Left ventricle myocardium superior (tissue), 1 donor: ENCODE measurements around the gene TLE5. TPM values are rescaled to one million over a fixed set of nuclear protein-coding genes. Genes with fewer than 3 reads are reported as not detected.
"Not testable (repeated sequence)": the region's sequence is repeated elsewhere in the genome, so short reads cannot be mapped to it uniquely, and the experiment has no call there.

ENCODE experiments used
- ATAC-seq: fragments of 200-7000 bp; cut with Tn5 transposase; one replicate; pipeline ENCODE4 v1.9.1; 2020; ENCODE audit warnings: mild to moderate bottlenecking, moderate library complexity
- DNase-seq: peaks from one replicate; pipeline ENCODE4 v3.0.0-alpha.2; 2020
- intact Hi-C: fragments of 100-400 bp; cut with micrococcal nuclease; formaldehyde crosslinking; loops from one replicate; pipeline ENCODE4 v1.11.0; 2022
- total RNA-seq: library from RNA; stranded (reverse); fragmentation: NEBNext Ultra II Directional; extraction: Animal tissue kit (Norgen Biotek cat#: 25700); gene quantifications from one replicate; pipeline ENCODE4 v1.2.1, GENCODE V29; 2021
- donor health status: DM: no; HTN: yes; CAD: no; lungs with severe emphysema.

TLE5 gene
- total RNA-seq, 1 donor from 2014 or later: 846 TPM

DNA sequence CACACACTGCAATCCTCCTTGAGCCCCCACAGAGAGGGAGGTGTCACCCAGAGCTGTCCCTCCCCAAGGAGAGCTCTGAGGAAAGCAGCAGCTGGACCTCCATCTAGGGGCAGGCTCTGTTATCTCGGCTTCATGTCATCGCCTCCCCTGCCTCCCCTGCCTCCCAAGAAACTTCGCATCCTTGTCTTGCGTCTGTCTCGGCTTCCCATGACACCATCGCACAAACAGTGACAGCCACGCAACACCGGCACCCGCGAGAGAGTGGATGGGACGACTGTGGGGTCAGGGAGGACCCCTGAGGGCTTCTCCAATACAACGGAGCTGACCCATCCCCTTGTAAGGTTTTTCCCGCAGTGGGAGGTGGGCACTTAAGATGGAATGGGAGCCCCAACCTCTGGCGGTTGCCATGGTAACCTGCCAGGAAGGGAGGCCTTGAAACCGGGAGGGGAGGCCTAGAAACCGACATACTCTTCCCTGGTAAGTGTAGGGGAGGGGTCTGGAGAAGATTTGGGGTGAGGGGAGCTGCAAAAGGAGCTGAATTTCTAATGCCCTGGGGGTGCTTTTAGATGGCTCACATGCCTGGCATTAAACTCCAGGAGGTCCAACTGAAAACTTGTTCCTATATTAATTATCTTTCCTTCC is 49.6 kb downstream of the TLE5 start:
- ATAC-seq (peak; percentile 18), DNase-seq (no peak)
- intact Hi-C loops: no loop called here

GRCh38 chr19:3012059-3012458 is 50.2 kb downstream of the TLE5 start:
- ATAC-seq, intact Hi-C loops, DNase-seq: not testable (repeated sequence)

DNA sequence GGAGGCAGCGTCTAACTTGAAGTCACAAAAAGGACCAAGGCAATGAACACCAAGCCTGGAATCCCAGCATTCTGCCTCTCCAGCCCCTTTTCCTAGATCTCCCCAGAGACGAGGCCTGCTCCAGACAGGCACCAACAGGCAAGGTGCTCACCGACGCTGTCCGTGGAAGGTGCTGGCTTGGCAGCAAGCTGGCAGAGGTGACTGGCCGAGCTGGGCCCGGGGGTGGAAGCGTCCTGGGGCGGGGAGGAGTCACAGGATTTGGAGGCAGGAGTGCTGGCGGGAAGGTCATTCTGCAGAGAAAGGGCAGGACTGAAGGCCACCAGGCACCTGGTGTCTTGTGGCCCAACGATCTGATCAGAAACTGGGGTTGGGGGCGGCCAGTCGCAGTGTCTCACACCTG is 51.4 kb downstream of the TLE5 start:
- DNase-seq (no peak), ATAC-seq (no peak)
- intact Hi-C loops: no loop called here

GRCh38 chr19:3008994-3009393 is 53.3 kb downstream of the TLE5 start:
- no peak for ATAC-seq
- intact Hi-C loops: no loop called here
- no peak for DNase-seq

DNA sequence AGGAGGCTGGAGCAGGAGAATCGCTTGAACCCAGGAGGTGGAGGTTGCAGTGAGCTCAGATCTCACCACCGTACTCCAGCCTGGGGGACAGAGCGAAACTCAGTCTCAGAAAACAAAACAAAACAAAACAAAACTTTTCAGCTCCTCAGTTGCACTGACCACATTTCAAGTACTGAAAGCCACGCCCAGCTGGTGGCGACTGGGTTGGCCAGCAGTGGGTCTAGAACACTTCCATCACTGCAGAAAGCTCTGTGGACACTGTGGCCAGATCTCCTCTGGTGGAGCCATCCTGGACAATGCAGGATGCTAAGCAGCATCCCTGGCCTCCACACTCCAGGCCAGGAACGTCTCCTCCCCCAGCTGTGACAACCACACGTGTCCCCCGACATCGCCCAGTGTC is 54.3 kb downstream of the TLE5 start:
- no peak for ATAC-seq
- intact Hi-C loops: no loop called here
- no peak for DNase-seq

- no peak for DNase-seq
- intact Hi-C loops: no loop called here
- ATAC-seq: peak; percentile 16
These were observed 56.1 kb downstream of the TLE5 start for GRCh38 chr19:3006075-3006767.

- DNase-seq: no peak
- intact Hi-C loops: no loop called here
- ATAC-seq: no peak
These were observed 57.0 kb downstream of the TLE5 start for GRCh38 chr19:3005345-3005744.

- DNase-seq: no peak
- intact Hi-C loops: no loop called here
- no peak for ATAC-seq
These were observed 57.8 kb downstream of the TLE5 start for GRCh38 chr19:3004522-3004921.

GRCh38 chr19:3003046-3003445 is 59.2 kb downstream of the TLE5 start:
- DNase-seq: no peak
- intact Hi-C loops: no loop called here
- ATAC-seq: no peak

Other genes starting within 250 kb of the TLE5 start
- 4.7 TPM for gene ZNF554, start 242.6 kb downstream of the TLE5 start, total RNA-seq
- gene ZNF555, start 221.0 kb downstream of the TLE5 start, total RNA-seq: 9.6 TPM
- gene ZNF556, start 195.2 kb downstream of the TLE5 start, total RNA-seq: not detected
- gene ZNF57, start 161.6 kb downstream of the TLE5 start, total RNA-seq: 3.9 TPM
- gene ZNF77, start 117.5 kb downstream of the TLE5 start, total RNA-seq: 2.2 TPM
- gene TLE6, start 84.9 kb downstream of the TLE5 start, total RNA-seq: 0.30 TPM
- 66.5 TPM for gene TLE2, start 33.2 kb downstream of the TLE5 start, total RNA-seq
- 74.6 TPM for gene GNA11, start 31.9 kb upstream of the TLE5 start, total RNA-seq
- 2.1 TPM for gene GNA15, start 73.5 kb upstream of the TLE5 start, total RNA-seq
- gene S1PR4, start 116.3 kb upstream of the TLE5 start, total RNA-seq: 1.0 TPM
- gene NCLN, start 123.4 kb upstream of the TLE5 start, total RNA-seq: 27.8 TPM
- not detected for gene CELF5, start 162.2 kb upstream of the TLE5 start, total RNA-seq